Measurements from ENCODE around the gene ARID3C.
A peak's percentile ranks its signal among the peaks of the same experiment; 100 is the strongest.

Gene ARID3C

GRCh38 chr9:34658461-34658860, 29.6 kb upstream of the ARID3C start:
- TF ChIP-seq CTCF (IDR thresholded peaks at IDR 0.05; ENCODE audit: low read depth, low read length) = no peak
- no peak overlapping the region for H3K4me3 ChIP-seq (replicated peaks in 1 of 2; ENCODE audit: low read depth in 2 of 2, low read length in 2 of 2)
- DNase-seq (ENCODE audit: low read depth in 2 of 2) = no peak

GRCh38 chr9:34656992-34657391, 28.1 kb upstream of the ARID3C start:
- DNase-seq (ENCODE audit: low read depth in 2 of 2) = no peak
- H3K4me3 ChIP-seq (replicated peaks in 1 of 2; ENCODE audit: low read depth in 2 of 2, low read length in 2 of 2) = no peak overlapping the region
- TF ChIP-seq CTCF (IDR thresholded peaks at IDR 0.05; ENCODE audit: low read depth, low read length) = no peak

- no peak for DNase-seq (ENCODE audit: low read depth in 2 of 2)
- H3K4me3 ChIP-seq (replicated peaks in 1 of 2; ENCODE audit: low read depth in 2 of 2, low read length in 2 of 2) = no peak overlapping the region
- TF ChIP-seq CTCF (IDR thresholded peaks at IDR 0.05; ENCODE audit: low read depth, low read length) = no peak
These were observed 26.5 kb upstream of the ARID3C start for GRCh38 chr9:34655394-34655793.

GRCh38 chr9:34654323-34655051, 25.6 kb upstream of the ARID3C start:
- H3K4me3 ChIP-seq (replicated peaks in 1 of 2; ENCODE audit: low read depth in 2 of 2, low read length in 2 of 2) = no peak overlapping the region
- peak in 1 of 2 donors; percentile 91 for DNase-seq (ENCODE audit: low read depth in 2 of 2)
- no peak for TF ChIP-seq CTCF (IDR thresholded peaks at IDR 0.05; ENCODE audit: low read depth, low read length)

- peak; percentile 49 to 74 for DNase-seq (ENCODE audit: low read depth in 2 of 2)
These were observed 24.5 kb upstream of the ARID3C start for GRCh38 chr9:34653151-34654072.

GRCh38 chr9:34652602-34653000, 23.7 kb upstream of the ARID3C start:
- peak in 1 of 2 donors; percentile 31 for DNase-seq (ENCODE audit: low read depth in 2 of 2)
- TF ChIP-seq CTCF (IDR thresholded peaks at IDR 0.05; ENCODE audit: low read depth, low read length) = no peak
- peak overlapping the region; percentile 25 to 42 for H3K4me3 ChIP-seq (replicated peaks in 1 of 2; ENCODE audit: low read depth in 2 of 2, low read length in 2 of 2)

More at GRCh38 chr9:34653151-34654072, 24.5 kb upstream of the ARID3C start:
- TF ChIP-seq CTCF (IDR thresholded peaks at IDR 0.05; ENCODE audit: low read depth, low read length) = no peak
- no peak overlapping the region for H3K4me3 ChIP-seq (replicated peaks in 1 of 2; ENCODE audit: low read depth in 2 of 2, low read length in 2 of 2)

Data from cardiac fibroblast (primary cell).